Daoy (cell line): Measurements from ENCODE around the gene DNAJC11. TPM values are rescaled to one million over a fixed set of nuclear protein-coding genes. Genes with fewer than 3 reads are reported as not detected.
"Not testable (repeated sequence)": the region's sequence is repeated elsewhere in the genome, so short reads cannot be mapped to it uniquely, and the experiment has no call there.

ENCODE experiments used
- DNase-seq: peaks from one replicate; pipeline ENCODE4 v3.0.0-alpha.2; 2015; ENCODE audit warnings: low read depth
- total RNA-seq: library from RNA; depleted of rRNA; stranded (reverse); fragments of >200 nt; shearing (Covaris generic); gene quantifications from 2 replicates; pipeline ENCODE4 v1.2.3, GENCODE V29; 2014; rRNA removed

DNAJC11 gene, protein sequence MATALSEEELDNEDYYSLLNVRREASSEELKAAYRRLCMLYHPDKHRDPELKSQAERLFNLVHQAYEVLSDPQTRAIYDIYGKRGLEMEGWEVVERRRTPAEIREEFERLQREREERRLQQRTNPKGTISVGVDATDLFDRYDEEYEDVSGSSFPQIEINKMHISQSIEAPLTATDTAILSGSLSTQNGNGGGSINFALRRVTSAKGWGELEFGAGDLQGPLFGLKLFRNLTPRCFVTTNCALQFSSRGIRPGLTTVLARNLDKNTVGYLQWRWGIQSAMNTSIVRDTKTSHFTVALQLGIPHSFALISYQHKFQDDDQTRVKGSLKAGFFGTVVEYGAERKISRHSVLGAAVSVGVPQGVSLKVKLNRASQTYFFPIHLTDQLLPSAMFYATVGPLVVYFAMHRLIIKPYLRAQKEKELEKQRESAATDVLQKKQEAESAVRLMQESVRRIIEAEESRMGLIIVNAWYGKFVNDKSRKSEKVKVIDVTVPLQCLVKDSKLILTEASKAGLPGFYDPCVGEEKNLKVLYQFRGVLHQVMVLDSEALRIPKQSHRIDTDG
- 45.7 and 48.3 TPM in 2 replicates for total RNA-seq

DNA sequence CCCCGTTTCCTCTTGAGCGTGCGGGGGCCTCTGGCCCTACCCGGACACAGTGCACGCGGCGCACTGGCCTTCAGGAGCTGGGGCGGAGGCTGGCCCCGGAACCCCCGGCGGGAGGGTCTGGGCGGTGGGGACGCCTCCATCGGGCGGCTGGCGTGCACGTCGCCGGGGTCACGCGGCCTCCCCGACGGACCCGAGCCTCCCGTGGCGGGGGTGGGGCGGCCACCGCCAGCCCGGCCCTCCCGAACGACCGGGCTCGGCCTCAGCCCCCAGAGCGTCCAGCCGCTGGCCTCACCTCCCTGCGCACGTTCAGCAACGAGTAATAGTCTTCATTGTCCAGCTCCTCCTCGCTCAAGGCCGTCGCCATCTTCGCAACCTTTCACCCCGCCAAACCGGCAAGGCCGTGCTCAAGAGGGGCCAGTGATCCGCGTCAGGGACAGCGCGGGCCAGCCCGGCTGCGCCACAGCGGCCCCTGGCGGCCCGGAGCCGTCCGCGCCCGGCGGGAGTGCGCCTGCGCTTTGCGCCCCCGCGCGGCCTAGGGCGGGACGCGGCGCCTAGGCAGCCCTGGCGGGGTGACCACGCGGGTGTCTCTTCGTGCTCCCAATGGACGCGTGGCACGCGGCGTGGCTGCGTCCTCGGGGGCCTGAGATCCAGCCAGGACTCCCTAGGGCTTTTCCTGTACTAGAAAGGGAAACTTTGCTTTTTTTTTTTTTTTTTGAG lies at the start of gene DNAJC11:
Gene DNAJC11, minus strand, starts transcription at position 380 of the 717 bp plus-strand sequence. Its CDS starts 16 bp downstream, at position 364.
- DNase-seq, result peak; percentile 93

DNA sequence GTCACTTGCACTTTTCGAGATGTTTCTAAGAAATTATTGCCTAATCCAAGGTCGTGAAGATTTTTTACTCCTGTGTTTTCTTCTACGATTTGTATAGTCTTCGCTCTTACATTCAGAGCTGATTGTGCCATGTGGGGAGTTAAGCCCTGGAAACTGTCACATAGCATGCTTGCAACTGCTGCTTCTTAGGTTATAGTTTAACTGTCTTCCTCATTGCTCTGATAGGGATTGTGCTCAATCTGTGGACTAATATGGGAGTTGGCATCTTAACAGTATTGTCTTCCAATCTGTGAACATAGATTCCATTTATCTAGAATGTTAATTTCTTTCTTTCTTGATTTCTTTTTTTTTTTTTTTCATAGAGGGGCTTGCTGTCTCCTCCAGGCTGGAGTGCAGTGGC lies 48.9 kb upstream of the DNAJC11 start:
- no peak for DNase-seq

DNA sequence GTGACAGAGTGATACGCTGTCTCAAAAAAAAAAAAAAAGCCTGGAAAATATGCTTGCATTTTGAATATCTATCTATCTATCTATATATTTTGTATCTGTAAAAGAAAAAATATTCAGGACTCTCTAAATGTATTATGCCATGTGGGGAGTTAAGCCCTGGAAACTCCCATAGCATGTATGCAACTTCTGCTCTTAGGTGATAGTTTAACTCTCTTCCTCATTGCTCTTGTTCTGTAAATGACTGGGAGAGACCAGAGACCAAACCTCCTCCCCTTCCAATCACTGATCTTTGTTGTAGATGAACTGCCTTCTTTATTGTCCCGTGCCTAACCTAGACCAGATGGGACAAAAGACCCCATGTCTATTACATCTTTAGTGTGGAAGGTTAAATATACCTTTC lies 46.1 kb upstream of the DNAJC11 start:
- no peak for DNase-seq

DNA sequence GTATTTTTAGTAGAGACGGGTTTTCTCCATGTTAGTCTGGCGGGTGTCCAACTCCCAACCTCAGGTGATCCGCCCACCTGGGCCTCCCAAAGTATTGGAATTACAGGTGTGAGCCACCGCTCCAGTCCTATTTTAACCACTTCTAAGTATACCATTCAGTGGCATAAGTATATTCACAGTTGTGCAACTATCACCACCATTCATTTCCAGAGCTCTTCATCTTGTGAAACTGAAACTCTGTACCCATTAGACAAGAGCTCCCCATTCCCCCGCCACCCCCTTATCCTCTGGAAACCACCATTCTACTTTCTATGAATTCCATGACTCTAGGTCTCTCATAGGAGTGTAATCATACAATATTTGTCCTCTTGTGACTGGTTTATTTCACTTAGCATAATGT lies 43.5 kb upstream of the DNAJC11 start:
- no peak for DNase-seq

DNA sequence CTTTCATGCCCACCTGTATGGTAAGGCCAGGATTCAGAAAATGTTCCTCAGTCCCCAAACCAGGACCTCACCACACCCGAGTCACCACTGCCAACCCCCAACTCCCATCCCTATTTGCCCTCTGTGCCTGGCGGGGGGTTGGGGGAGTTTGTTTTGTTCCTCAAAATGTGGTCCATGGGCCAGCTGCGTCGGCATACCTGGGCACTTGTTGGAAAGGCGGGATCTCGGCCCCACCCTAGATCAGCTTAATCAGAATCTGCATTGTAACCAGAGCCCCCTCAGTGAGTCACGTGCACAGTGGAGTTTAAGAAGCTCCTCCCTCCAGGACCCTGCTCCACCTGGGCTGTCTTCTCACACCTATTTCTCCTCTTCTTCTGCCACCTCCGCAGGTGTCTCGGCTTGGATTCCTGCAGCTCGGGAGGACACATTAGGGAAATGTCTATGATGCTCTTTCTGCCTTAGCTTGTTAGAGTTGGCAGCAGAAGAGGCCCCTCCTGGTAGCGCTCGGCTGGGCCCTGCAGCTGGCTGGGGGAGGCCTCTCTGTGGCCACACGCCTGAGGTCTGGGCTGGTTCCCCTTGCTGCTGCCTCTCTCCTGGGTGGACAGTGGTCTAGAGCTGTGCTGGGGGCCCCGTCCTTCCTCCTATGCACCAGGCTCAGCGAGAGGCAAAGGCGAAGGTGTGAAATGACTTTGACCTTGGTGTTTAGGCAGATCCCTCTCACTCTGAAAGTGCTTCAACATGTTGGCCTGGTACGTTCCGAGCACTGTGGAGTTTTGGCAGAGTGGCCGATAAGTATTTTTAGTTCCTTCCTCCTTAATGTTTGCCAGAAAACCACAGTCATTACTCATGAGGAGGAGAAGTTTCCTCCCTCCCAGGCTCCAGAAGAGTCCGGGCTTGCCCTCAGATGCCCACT lies 41.8 kb upstream of the DNAJC11 start:
- peak; percentile 77 for DNase-seq

DNA sequence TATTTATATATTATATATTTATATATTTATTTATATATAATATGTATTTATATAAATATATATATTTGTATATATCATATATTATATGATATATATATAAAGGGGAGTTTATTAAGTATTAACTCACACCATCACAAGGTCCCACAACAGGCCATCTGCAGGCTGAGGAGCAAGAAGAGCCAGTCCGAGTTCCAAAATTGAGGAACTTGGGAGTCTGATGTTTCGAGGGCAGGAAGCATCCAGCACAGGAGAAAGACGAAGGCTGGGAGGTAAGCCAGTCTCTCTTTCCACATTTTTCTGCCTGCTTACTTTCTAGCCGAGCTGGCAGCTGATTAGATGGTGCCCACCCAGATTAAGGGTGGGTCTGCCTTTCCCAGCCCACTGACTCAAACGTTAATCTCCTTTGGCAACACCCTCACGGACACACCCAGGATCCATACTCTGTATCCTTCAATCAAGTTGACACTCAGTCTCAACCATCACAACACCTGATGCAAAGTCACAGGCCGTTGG lies 41.1 kb upstream of the DNAJC11 start:
- not testable (repeated sequence) for DNase-seq

DNA sequence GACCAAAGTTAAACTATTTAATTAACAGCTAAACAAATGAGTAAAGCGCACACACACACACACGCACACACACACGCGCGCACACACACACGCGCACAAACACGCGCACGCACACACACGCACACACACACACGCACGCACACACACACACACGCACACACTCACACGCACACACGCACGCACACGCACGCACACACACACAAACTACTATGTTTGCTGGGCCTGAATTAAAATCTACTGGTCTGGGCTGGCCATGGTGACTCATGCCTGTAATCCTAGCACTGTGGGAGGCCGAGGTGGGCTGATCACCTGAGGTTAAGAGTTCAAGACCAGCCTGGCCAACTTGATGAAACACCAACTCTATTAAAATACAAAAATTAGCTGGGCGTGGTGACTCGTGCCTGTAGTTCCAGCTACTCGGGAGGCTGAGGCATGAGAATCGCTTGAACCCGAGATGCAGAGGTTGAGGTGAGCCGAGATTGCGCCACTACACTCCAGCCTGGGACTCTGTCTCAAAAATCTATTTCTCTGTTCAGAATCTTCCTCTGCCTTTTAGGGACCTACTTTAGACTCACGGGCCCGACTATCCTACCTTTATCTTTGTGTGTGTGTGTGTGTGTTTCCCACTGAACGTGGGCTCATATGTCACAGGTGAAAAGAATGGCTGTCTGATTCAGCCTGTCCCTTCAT lies 37.5 kb upstream of the DNAJC11 start:
- peak; percentile 40 for DNase-seq

DNA sequence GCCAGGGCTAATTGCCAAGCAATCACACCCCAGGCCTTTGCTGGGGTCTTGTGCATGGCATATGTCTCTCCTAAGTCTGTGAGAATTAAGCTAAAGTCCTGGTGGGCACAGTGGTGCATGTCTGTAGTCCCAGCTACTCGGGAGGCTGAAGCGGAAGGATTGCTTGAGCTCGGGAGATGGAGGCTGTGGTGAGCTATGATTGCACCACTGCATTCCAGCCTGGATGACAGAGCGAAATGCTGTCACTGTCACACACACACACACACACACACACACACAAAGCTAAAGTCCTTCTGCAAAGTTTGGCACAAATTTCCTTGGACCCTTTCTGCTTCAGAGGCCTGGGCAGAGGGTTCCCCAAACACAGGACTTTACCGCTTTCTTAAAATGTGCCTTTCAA lies 31.3 kb upstream of the DNAJC11 start:
- DNase-seq, result no peak

DNA sequence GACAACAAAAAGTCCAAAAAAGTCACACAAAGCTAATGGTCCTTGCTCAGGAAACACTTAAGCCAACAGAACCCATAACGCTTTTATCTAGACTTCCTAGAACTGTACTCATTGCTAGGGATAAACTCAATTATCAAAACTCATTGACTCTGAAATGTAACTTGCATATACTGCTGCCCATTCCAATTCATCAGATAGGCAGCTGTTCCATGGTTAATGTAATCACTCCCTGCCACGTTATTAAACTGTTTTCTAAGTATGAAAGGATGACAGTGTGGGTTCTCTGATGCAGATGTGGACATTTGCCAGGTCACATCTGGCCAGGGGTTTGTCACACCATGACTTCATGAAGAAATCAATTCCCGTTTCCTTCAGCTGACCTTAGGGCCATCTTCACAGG lies 30.3 kb upstream of the DNAJC11 start:
- no peak for DNase-seq

DNA sequence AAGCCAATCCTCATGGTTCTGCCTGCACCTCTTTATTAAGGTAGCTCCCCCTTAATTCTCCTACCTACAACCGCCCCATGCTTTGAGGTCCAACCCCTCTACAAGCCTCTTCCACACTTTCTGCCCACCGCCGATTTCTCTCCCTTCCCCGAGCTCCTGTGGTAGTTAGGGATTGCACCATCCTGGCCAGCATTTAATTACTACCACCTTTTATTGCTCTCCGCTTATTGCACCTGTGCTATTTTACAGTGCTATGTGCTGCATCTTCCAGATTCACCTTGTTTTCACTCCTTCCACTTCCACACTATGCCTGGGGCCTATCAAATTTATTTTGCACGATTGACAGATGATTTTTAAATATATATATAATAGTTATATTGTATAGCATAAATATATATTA lies 29.3 kb upstream of the DNAJC11 start:
- no peak for DNase-seq

DNA sequence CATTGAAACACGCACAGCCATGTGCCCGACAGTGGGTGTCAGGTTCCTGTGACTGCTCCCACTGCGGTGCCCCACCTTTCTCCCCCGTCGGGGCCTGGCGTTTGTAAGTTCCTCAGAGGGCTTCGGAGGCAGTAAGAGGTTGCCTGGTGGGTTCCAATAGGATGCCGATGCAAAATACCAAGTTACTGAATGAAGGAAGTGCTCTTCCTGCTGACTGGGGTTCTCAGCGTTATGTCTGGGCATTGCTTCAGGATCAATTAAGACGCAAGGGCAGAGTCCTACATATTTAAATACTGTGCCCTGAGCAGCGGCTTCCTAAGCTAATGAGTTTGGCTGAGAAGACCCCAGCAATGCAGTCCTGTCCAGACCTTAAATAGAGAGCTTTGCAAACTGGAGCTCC lies 28.9 kb upstream of the DNAJC11 start:
- DNase-seq, result no peak

DNA sequence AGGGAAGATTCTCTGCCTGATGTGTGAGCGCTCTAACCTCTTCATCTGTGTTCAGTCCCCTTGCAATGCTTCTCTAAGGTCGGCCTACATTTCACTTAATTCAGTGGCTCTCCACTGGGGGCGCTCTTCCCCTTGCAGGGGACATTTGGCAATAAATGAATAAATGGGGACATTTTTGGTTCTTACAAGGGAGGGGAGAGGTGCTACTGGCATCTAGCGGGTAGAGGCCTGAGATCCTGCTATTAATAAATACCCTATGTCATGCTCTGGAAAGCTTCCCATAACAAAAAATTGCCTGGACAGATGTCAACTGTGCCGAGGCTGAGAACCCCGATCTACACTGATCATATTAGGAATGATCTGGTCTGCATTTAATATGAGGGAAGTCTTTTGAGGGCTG lies 25.9 kb upstream of the DNAJC11 start:
- DNase-seq, result peak; percentile 68

DNA sequence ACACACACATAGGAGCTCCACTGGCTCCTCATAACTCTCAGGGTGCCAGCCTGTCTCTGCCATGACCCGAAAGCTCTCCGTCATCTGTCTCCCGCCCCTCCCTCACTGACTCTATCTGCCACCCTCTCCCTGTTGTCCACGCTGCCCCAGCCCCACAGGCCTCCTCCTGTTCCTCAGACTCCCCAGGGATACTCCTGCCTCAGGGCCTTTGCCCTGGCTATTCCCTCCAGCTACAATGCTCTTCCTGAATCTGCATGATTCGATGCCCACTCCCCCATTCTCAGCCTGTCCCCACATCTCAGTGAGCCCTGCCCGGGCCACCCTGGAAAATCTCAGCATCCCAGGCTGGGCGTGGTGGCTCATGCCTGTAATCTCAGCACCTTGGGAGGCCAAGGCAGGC lies 24.6 kb upstream of the DNAJC11 start:
- DNase-seq, result no peak

DNA sequence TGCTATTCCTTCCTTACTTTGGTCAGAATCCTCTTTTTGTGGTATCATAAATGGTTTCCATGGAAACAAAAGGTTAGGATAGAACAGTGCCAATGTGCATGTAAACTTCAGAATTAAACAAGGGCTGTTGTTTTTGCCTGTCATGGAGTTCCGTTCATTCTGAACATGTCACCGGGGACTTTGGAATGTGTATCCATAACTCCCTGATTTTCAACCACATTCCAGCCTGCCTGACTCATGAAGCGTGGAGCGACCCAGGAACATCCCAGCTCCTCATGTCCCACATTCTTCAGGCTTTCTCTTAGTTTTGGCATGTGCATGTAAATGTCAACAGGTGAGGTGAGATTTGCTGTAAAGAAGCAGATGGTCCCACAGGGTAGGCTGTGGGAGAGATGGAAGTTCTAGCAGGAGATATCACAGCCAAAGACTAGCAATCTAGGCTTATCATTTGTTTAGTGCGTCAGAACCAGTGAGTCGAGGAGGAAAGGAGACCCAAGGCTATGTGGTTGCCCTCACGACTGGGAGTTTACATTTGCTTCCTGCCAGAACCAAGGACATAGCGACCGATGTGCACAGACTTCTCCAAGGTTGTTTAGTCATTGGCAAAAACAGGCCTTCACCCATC lies 23.0 kb upstream of the DNAJC11 start:
- peak; percentile 71 for DNase-seq

DNA sequence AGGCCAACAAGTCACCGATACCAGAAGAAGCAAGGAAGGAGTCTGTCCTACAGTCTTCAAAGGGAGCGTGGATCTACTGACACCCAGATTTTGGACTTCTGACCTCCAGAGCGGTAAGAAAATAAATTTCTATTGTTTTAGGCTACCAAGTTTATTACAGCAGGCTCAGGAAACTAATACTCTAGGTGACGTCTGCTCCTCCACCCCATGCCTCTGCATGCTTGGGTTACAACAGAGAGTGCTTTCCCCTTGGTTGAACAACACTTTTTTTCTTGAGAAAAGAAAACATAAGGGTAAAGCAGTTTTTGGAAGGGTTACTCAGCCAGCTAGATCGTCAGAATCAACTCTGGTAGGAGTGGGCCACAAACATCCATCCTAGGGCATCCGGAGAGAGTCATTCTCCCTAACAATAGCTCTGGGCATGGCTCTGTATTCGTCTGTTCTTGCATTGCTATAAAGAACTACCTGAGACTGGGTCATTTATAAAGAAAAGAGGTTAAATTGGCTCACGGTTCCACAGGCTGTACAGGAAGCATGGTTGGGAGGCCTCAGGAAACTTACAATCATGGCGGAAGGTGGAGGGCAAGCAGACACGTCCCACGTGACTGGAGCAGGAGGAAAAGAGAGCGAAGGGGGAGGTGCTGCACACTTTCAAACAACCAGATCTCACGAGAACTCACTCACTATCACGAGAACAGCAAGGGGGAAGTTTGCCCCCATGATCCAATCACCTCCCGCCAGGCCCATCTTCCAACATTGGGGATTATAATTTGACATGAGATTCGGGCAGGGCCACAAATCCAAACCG lies 22.2 kb upstream of the DNAJC11 start:
- DNase-seq, result no peak

DNA sequence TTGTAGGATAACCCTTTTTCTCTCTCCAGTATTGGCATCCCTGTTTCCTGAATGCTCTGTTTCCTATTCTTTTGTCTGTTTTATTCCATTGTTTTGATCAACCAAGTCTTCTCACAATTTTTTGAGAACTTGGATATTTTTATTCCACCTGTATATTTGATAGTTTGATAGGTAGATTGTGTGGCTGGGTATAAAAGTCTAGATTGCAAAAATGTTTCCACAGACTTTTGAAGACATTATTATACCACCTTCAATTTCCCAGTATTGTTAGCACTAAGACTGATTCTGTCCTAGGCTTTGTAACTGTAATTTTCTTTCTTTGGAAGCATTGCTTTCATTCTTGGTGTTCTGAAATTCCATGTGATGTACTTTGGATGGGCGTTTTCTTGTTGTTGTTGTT lies 9.6 kb upstream of the DNAJC11 start:
- DNase-seq, result no peak

DNA sequence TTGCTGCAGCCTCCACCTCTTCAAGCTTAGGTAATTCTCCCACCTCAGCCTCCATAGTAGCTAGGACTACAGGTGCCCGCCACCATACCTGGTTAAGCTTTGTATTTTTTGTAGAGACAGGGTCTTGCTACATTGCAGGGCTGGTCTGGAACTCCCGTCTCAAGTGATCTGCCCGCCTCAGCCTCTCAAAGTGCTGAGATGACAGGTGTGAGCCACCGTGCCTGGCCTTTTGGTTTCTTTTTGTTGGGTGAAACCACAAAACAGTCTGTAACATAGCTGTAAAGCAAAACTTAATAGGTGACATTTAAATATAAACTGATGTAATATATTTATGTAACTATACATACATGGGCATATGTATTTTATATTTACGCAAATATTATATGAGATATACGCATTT lies 3.1 kb upstream of the DNAJC11 start:
- DNase-seq, result no peak

DNA sequence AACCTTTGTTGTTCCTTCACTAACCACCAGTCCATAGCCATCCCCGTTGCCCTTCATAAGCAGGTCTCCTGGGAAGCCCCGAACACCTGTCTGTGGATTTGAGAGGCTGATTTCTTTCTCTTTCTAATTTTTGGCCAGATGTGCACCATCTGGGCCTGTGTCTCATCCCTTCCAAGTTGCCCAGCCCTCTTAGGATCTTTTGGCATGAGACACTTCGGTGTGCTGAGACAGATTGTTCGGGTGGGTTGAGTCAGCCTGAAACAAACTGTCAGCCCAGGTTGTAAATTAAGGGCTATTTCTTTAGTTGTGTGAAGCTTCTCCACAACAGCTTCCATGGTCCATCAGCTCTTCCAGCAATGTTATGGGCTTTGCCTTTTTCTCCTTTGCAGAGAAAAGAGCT lies 1.4 kb upstream of the DNAJC11 start:
- peak; percentile 7 for DNase-seq

DNA sequence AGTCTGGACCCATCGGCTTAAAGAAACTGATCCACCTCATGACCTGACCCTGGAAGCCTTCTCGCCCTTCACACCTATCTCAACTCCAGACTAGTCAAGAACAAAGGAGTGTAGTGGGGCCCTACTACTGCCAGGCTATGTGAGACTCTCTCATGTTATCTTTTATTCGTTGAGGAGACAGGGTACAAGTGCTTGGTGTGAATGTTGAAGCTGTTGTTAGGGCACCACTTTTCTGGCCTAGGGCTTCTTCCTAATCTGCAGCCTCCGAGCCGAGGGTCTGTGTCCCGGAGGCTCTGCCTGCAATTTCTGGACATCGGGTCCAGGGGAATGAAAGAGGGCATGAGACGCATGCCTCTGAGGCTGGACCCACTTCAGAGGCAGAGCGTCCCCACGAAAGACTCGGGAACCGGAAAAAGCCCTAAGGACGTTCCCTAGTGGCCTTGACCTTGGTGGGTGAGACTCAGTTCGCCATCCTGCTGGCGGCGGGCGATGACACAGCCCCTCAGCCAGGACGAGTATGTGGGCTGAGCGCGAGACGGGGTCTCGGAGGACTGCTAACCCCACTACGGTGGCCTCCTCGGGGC lies 671 bp downstream of the DNAJC11 start:
- peak; percentile 15 for DNase-seq
